ENCODE results near the gene RPS6KB2. TPM values are rescaled to one million over a fixed set of nuclear protein-coding genes. Genes with fewer than 3 reads are reported as not detected.

The RPS6KB2 gene
- total and polyA plus RNA-seq, 10 donors: 39.5 to 95.0 (median 55.3) TPM

DNA sequence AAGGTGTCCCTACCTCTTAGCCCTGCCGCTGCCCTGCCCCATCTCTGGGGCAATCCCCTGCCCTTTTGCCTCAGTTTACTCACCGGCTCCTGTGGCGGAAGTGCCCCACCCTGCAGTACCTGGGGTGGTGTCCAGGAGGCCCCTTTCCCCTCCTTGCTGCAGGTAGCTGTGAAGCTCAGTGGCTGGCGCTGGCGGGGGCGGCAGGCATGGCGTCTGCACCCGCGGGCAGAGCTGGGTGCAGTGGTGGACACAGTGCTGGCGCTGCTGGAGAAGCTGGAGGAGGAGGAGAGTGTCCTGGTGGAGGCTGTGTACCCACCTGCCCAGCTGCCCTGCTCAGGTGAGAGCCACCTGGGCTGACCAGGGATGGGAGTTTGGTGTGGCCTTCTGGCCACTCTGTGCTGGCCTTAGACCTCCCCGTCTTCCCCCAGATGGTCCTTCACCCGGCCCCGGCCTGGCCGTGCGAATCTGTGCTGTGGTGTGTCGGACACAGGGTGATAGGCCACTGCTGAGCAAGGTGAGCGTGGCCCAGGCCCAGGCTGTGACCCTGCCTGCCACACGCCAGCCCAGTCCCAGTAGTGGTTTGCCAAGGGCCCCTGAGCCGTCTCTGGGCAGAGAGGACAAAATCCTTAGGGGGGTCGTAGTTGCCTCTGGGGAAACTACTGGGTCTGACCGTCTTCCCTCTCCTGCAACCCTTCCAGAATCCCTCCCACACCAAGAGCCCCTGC is 8.8 kb upstream of the RPS6KB2 start:
- peak overlapping the region; percentile 11 to 96 (median 86) for H3K27ac ChIP-seq
- peaks cover 43 to 75% (median 66%) of the 10 kb centered on the region in 6 donors for H3K4me1 ChIP-seq

DNA sequence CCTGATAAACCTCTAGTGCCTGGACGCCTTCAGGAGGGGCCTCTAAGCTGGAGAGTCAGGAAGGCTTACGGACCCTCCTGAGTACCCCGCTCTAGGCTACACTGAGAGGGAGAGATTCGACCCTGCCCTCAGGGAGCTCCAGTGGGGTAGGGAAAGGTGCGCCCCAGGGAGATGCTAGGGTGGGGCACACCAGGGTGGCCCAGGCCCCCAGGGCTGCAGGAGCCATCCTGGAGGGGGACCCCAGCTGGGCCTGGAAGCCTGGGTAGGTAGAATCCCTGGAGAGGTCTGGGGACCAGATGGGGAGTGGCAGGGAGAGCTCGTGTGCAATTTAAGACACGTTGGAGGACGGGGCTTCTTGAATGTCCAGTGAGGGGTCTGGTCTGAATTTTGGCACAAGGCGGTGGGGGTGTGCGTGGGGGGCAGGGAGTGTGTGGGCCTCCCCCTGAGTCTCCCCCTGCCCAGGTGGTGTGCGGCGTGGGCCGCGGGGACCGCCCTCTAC is 8.1 kb upstream of the RPS6KB2 start:
- TF ChIP-seq POLR2AphosphoS5 (IDR thresholded peaks at IDR 0.05) (no peak), POLR2A (IDR thresholded peaks at IDR 0.05) (no peak)
- TF ChIP-seq, protein P1, sequence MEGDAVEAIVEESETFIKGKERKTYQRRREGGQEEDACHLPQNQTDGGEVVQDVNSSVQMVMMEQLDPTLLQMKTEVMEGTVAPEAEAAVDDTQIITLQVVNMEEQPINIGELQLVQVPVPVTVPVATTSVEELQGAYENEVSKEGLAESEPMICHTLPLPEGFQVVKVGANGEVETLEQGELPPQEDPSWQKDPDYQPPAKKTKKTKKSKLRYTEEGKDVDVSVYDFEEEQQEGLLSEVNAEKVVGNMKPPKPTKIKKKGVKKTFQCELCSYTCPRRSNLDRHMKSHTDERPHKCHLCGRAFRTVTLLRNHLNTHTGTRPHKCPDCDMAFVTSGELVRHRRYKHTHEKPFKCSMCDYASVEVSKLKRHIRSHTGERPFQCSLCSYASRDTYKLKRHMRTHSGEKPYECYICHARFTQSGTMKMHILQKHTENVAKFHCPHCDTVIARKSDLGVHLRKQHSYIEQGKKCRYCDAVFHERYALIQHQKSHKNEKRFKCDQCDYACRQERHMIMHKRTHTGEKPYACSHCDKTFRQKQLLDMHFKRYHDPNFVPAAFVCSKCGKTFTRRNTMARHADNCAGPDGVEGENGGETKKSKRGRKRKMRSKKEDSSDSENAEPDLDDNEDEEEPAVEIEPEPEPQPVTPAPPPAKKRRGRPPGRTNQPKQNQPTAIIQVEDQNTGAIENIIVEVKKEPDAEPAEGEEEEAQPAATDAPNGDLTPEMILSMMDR (IDR thresholded peaks at IDR 0.05 in 8 of 11, conservative IDR thresholded peaks at IDR 0.05 in 3 of 11): no peak
- H3K4me1 ChIP-seq: peaks cover 40 to 69% (median 60%) of the 10 kb centered on the region in 6 donors
- WGBS, 5 donors: 20 to 60% (median 35%) methylated on average over 9 to 15 of the region's 15 CpGs

More for the DNA sequence above, 8.8 kb upstream of the RPS6KB2 start:
- DNase-seq: no peak
- WGBS, 5 donors: 83 to 91% (median 87%) methylated on average over 12 to 21 of the region's 21 CpGs
- TF ChIP-seq, protein P1 (IDR thresholded peaks at IDR 0.05 in 8 of 11, conservative IDR thresholded peaks at IDR 0.05 in 3 of 11): peak in 2 of 11 experiments; percentile 5 to 20
- no peak for TF ChIP-seq POLR2A (IDR thresholded peaks at IDR 0.05)
- Histone ChIP-seq H3K4me3 (peak overlapping the region in 3 of 8 donors; percentile 54 to 85 (median 65)), H3K36me3 (no peaks in the 10 kb centered on the region), H3K27me3 (replicated peaks in 1 of 7) (peaks cover 0 to 21% (median 11%) of the 10 kb centered on the region in 7 donors), H3K9me3 (no peaks in the 10 kb centered on the region)
- intact Hi-C loops (cut with DNase I; ENCODE audit: low total_unique reads): no loop called here

DNA sequence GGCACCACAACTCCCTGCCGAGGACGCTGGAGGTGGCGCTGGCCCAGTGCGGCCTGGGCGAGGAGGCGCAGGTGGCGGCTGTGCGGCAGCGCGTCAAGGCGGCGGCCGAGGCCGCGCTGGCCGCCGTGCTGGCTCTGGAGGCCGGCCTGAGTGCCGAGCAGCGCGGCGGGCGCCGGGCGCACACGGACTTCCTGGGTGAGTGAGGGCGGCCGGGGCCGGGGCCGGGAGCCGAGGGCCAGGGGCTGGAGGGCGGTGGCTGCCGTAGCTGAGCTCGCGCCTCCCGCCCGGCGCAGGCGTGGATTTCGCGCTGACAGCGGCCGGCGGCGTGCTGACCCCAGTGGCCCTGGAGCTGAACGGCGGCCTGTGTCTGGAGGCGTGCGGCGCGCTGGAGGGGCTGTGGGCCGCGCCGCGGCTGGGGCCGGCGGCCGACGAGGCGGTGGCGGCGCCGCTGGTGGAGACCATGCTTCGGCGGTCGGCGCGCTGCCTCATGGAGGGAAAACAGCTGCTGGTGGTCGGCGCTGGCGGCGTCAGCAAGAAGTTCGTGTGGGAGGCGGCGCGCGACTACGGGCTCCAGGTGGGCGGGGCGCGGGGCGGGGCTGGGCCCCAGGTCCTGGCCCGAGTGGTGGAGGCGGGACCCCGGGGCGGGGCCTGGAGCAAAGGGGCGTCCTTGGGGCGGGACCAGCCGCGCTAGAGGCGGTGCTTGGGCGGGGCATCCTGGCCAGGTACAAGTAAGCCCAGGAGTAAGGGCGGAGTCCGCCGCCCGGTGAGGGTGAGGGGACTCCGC is 7.5 kb upstream of the RPS6KB2 start:
- Histone ChIP-seq H3K27me3 (replicated peaks in 1 of 7) (peaks cover 0 to 8% (median 0%) of the 10 kb centered on the region in 7 donors), H3K4me3 (peak overlapping the region; percentile 54 to 85 (median 62)), H3K9me3 (no peaks in the 10 kb centered on the region), H3K36me3 (no peaks in the 10 kb centered on the region), H3K27ac (peak overlapping the region; percentile 77 to 96 (median 94)), H3K4me1 (peaks cover 39 to 62% (median 54%) of the 10 kb centered on the region in 6 donors)
- TF ChIP-seq POLR2A (IDR thresholded peaks at IDR 0.05) (peak in 2 of 3 donors; percentile 18 to 65), POLR2AphosphoS5 (IDR thresholded peaks at IDR 0.05) (peak; percentile 92 to 94 (median 92))
- TF ChIP-seq, protein P1 (IDR thresholded peaks at IDR 0.05 in 8 of 11, conservative IDR thresholded peaks at IDR 0.05 in 3 of 11): peak in 3 of 11 experiments; percentile 25 to 48 (median 48)
- 0 to 2% (median 1%) methylated on average over 46 to 97 of the region's 97 CpGs for WGBS, 5 donors
- DNase-seq: peak; percentile 100
- intact Hi-C loops (cut with DNase I; ENCODE audit: low total_unique reads): no loop called here

More for the DNA sequence above, 8.1 kb upstream of the RPS6KB2 start:
- no peak for DNase-seq
- no peaks in the 10 kb centered on the region for H3K36me3 ChIP-seq
- no peaks in the 10 kb centered on the region for H3K9me3 ChIP-seq
- peak overlapping the region; percentile 77 to 96 (median 94) for H3K27ac ChIP-seq
- intact Hi-C loops (cut with DNase I; ENCODE audit: low total_unique reads): no loop called here
- H3K27me3 ChIP-seq (replicated peaks in 1 of 7): peaks cover 0 to 14% (median 6%) of the 10 kb centered on the region in 7 donors
- H3K4me3 ChIP-seq: peak overlapping the region; percentile 54 to 85 (median 62)

All from spleen (tissue), 11 donors.